ENCODE data around the gene SLC6A18.

SLC6A18 gene

GRCh38 chr5:1223278-1223670 is 1.9 kb upstream of the SLC6A18 start:
- no peak for TF ChIP-seq POLR2AphosphoS5 (IDR thresholded peaks at IDR 0.05; ENCODE audit: low read depth, low read length)
- no peak for TF ChIP-seq FOXP2 (optimal IDR thresholded peaks at IDR 0.05; ENCODE audit: borderline replicate concordance, extremely low read depth, extremely low read length, insufficient read depth)
- TF ChIP-seq, protein P1, sequence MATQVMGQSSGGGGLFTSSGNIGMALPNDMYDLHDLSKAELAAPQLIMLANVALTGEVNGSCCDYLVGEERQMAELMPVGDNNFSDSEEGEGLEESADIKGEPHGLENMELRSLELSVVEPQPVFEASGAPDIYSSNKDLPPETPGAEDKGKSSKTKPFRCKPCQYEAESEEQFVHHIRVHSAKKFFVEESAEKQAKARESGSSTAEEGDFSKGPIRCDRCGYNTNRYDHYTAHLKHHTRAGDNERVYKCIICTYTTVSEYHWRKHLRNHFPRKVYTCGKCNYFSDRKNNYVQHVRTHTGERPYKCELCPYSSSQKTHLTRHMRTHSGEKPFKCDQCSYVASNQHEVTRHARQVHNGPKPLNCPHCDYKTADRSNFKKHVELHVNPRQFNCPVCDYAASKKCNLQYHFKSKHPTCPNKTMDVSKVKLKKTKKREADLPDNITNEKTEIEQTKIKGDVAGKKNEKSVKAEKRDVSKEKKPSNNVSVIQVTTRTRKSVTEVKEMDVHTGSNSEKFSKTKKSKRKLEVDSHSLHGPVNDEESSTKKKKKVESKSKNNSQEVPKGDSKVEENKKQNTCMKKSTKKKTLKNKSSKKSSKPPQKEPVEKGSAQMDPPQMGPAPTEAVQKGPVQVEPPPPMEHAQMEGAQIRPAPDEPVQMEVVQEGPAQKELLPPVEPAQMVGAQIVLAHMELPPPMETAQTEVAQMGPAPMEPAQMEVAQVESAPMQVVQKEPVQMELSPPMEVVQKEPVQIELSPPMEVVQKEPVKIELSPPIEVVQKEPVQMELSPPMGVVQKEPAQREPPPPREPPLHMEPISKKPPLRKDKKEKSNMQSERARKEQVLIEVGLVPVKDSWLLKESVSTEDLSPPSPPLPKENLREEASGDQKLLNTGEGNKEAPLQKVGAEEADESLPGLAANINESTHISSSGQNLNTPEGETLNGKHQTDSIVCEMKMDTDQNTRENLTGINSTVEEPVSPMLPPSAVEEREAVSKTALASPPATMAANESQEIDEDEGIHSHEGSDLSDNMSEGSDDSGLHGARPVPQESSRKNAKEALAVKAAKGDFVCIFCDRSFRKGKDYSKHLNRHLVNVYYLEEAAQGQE (IDR thresholded peaks at IDR 0.05; ENCODE audit: insufficient read depth in 1 of 2, low read depth in 2 of 2, low read length in 2 of 2) = no peak
- TF ChIP-seq SIN3A (IDR thresholded peaks at IDR 0.05; ENCODE audit: borderline replicate concordance, insufficient read depth, low read length) = no peak
- no peak for TF ChIP-seq TAF1 (IDR thresholded peaks at IDR 0.05; ENCODE audit: borderline replicate concordance, insufficient read depth, low read length)

DNA sequence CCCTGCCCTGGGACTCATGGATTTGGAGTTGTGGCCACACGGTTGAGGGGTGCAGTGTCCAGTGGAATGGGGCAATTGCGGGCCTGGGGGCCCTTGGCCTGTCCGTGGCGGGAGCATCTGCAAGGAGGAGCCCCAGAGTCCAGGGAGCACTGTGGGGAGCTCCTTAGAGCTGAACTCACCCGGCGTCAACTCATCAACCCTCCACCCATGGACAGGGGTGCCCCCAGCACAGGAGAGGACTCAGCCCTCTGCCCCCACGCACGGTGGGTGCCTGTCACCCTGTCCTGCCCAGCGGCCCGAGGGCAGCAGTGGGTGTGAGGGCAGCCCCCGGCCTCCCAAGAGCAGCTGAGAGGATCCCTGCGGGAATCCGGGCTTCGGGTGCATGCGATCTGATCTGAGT is 550 bp upstream of the SLC6A18 start:
- TF ChIP-seq FOXP2 (optimal IDR thresholded peaks at IDR 0.05; ENCODE audit: borderline replicate concordance, extremely low read depth, extremely low read length, insufficient read depth) = no peak

- no peak for TF ChIP-seq SIN3A (IDR thresholded peaks at IDR 0.05; ENCODE audit: borderline replicate concordance, insufficient read depth, low read length)
- no peak for TF ChIP-seq POLR2AphosphoS5 (IDR thresholded peaks at IDR 0.05; ENCODE audit: low read depth, low read length)
- TF ChIP-seq TAF1 (IDR thresholded peaks at IDR 0.05; ENCODE audit: borderline replicate concordance, insufficient read depth, low read length) = no peak
- TF ChIP-seq, protein P1 (IDR thresholded peaks at IDR 0.05; ENCODE audit: insufficient read depth in 1 of 2, low read depth in 2 of 2, low read length in 2 of 2) = no peak
- no peak for TF ChIP-seq FOXP2 (optimal IDR thresholded peaks at IDR 0.05; ENCODE audit: borderline replicate concordance, extremely low read depth, extremely low read length, insufficient read depth)
Measured at GRCh38 chr5:1226231-1226630, 1.1 kb downstream of the SLC6A18 start.

DNA sequence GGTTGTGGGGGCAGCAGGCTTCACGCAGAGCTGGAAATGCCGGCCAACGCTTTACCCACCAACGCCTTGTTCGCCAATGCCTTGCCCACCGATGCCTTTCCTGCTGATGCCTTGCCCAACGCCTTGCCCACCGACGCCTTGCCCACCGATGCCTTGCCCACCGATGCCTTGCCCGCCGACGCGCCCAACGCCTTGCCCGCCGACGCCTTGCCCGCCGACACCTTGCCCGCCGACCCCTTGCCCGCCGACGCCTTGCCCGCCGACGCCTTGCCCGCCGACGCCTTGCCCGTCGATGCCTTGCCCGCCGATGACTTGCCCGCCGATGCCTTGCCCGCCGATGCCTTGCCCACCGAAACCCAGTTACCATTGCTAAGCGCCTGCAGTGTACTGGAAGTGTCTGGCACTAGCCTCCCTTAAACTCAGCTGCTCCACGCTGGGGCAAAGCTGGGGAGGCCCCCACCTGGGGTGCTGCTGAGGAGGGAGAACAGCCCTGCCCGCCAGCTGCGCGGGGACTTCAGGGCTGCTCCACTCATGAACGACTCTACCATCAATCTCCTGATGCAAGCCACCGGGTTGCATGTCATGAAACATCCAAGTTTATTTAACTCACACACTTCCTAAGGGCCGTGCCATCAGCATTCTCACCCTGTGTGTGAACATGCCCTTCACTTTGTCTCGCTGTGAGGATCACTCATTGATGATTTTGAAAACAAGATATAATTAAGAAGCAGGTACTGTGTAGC is 1.8 kb downstream of the SLC6A18 start:
- no peak for TF ChIP-seq POLR2AphosphoS5 (IDR thresholded peaks at IDR 0.05; ENCODE audit: low read depth, low read length)
- no peak for TF ChIP-seq SIN3A (IDR thresholded peaks at IDR 0.05; ENCODE audit: borderline replicate concordance, insufficient read depth, low read length)
- no peak for TF ChIP-seq FOXP2 (optimal IDR thresholded peaks at IDR 0.05; ENCODE audit: borderline replicate concordance, extremely low read depth, extremely low read length, insufficient read depth)
- TF ChIP-seq TAF1 (IDR thresholded peaks at IDR 0.05; ENCODE audit: borderline replicate concordance, insufficient read depth, low read length) = no peak

DNA sequence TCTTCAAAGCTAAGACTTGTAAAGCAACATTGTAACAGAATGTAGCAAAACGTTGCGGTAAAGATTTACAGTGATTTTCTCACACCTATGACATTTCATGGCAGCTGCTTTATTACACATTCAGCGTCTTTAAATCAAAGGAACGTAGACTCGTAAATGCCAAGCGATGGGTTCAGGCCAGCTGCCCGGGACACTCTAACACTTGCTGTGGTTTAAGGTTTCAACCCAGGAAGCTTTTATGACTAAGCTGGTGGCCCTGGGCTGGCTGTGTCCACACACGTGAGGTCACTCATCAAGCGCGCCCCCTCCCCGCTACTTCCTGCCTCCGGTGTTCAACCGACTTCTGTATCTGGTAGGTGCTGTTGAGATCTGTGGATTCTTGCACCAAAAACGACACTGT is 2.5 kb downstream of the SLC6A18 start:
- TF ChIP-seq SIN3A (IDR thresholded peaks at IDR 0.05; ENCODE audit: borderline replicate concordance, insufficient read depth, low read length) (no peak), TAF1 (IDR thresholded peaks at IDR 0.05; ENCODE audit: borderline replicate concordance, insufficient read depth, low read length) (no peak), POLR2AphosphoS5 (IDR thresholded peaks at IDR 0.05; ENCODE audit: low read depth, low read length) (no peak), FOXP2 (optimal IDR thresholded peaks at IDR 0.05; ENCODE audit: borderline replicate concordance, extremely low read depth, extremely low read length, insufficient read depth) (no peak)
- TF ChIP-seq, protein P1 (IDR thresholded peaks at IDR 0.05; ENCODE audit: insufficient read depth in 1 of 2, low read depth in 2 of 2, low read length in 2 of 2) = no peak

DNA sequence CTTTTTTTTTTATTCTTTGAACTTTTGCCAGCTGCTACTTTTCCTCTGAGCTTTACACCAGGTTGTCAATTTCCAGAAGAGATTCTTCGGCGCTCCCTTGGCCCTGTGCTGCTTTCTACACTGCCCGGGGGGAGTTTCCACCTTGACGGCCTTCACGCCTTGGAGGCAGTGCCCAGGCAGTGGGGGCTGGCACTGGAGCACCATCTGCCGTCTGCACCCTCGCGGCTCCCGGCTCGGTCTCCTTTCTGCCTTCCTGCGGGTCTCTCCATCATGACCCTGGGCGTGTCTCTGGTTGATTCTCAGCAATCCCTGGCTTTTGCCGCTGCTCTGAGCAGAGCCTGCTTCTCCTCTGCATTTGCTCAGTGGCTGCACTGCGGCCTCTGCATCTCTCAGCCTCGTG is 2.9 kb downstream of the SLC6A18 start:
- TF ChIP-seq, protein P1 (IDR thresholded peaks at IDR 0.05; ENCODE audit: insufficient read depth in 1 of 2, low read depth in 2 of 2, low read length in 2 of 2) = no peak
- TF ChIP-seq POLR2AphosphoS5 (IDR thresholded peaks at IDR 0.05; ENCODE audit: low read depth, low read length) = no peak
- TF ChIP-seq SIN3A (IDR thresholded peaks at IDR 0.05; ENCODE audit: borderline replicate concordance, insufficient read depth, low read length) = no peak
- TF ChIP-seq FOXP2 (optimal IDR thresholded peaks at IDR 0.05; ENCODE audit: borderline replicate concordance, extremely low read depth, extremely low read length, insufficient read depth) = no peak
- no peak for TF ChIP-seq TAF1 (IDR thresholded peaks at IDR 0.05; ENCODE audit: borderline replicate concordance, insufficient read depth, low read length)

Measured in PFSK-1 (cell line).